Cardiac septum (tissue), 1 donor: ENCODE measurements around the gene EMILIN3. TPM values are rescaled to one million over a fixed set of nuclear protein-coding genes. Genes with fewer than 3 reads are reported as not detected.

Experiments
- DNase-seq: peaks from one replicate; pipeline ENCODE4 v3.0.0-alpha.2; 2020; ENCODE audit warnings: low spot score
- intact Hi-C: fragments of 100-400 bp; cut with DNase I; formaldehyde crosslinking; loops from one replicate; pipeline ENCODE4 v1.14.0; 2022
- total RNA-seq: library from RNA; stranded (reverse); fragmentation: NEBNext Ultra II Directional; extraction: Animal tissue kit (Norgen Biotek cat#: 25700); gene quantifications from one replicate; pipeline ENCODE4 v1.2.1, GENCODE V29; 2021
- donor health status: DM: no; HTN: no; CAD: no.

Gene EMILIN3
- total RNA-seq, 1 donor from 2014 or later, result 0.51 TPM

DNA sequence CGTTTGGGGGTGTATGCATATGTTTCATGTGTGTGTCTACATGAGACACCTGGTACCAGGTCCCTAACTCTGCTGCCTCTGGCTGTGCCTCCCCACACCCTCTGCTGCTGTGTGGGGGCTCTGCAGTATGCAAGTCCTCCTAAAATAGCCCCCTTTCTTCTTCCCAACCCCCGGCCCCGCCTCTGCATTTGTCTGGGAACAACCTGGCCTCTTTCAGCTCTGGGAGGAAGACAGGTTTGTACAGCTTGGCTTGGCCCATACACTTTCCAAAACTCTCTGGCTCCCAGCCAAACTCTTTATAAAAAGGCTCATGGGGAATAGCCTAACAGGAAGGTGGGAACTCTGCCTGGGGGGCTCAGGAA is 27.1 kb upstream of the EMILIN3 start:
- intact Hi-C loops, result no loop called here
- DNase-seq, result no peak

DNA sequence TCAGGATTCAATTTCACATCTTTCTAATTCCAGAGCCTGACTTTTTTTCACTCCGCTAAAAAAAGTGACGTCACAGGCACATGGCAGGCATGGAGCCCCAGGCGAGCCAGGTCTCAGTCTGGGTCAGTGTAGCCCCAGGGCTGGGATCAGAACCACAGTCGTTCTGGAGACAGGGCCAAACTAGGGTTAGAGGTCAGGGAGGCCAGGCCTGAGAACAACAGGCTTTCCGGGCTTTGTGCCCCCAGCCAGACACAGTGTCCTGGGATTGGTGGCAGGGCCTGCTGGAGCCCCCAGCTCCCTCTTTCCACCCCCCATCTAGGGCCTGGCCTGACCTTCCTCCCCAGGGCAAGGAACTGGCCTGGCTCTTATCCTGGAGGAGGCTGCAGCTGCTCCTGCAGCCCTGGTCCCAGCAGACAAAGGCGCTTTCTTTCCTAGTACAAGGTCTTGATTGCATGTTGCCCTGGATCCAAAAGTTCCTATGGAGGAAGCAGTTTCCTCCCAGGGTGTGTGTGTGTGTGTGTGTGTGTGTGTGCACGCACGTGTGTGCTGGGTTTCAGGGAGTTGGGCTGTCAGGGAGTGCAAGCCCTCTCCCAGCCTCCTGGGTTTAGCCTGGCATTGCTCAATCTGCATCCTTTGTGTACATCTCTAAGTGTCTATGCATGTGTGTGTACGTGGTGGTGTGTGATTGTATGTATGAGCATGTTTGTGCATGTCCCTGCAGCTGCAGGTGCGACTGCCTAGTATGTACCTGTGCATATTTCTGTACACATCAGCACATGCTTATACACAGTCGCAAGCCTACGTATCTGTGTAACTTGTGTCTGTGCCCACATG is 26.5 kb upstream of the EMILIN3 start:
- intact Hi-C loops, result no loop called here
- no peak for DNase-seq

DNA sequence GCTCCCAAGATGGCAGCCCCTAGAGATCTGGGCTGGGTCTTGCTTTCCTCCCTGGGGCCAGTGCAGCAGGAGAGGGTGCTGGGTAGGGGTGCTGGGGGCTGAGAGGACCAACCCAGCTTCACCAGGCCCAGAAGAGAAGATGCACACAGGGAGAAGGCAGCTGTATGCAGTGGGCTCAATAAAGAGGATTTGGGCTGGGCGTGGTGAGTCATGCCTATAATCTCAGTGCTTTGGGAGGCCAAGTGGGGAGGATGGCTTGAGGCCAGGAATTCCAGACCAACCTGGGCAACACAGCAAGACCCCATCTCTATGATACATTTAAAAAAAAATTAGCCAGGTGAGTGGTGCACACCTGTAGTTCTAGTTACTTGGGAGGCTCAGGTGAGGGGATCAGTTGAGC is 25.7 kb upstream of the EMILIN3 start:
- no peak for DNase-seq
- intact Hi-C loops, result no loop called here

DNA sequence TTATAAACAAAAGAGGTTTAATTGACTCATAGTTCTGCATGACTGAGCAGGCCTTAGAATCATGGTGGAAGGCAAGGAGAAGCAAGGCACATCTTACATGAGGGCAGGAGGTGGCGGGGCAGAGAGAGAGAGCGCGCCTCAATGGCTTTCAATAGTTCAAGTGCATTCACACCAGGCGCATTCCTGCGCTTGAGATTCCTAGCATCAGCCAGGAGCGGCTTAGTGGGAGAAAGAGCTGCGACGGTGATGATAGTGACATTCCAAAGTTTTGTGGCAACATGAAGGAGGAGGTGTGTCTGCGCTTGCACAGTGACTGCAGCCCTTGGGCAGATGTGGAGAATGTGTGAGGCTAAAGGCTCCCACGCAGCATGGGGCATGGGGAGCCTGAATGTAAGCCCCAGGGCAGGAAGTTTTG is 25.0 kb upstream of the EMILIN3 start:
- no peak for DNase-seq
- intact Hi-C loops, result no loop called here

DNA sequence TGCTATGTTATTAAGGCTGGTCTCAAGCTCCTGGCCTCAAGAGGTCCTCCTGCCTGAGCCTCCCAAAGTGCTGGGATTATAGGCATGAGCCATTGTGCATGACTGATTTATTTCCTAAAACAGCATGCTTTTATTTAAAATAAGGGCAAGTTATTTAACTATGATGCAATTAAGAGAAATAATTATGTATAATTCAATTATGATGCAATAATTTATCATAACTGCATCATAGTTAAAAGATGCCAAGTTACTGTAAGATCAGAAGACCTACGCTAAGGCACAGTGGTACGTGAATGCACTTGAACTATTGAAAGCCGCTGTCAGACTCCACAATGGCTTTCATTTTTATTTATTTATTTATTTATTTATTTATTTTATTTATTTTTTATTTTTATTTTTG is 24.3 kb upstream of the EMILIN3 start:
- DNase-seq, result no peak
- intact Hi-C loops, result no loop called here

DNA sequence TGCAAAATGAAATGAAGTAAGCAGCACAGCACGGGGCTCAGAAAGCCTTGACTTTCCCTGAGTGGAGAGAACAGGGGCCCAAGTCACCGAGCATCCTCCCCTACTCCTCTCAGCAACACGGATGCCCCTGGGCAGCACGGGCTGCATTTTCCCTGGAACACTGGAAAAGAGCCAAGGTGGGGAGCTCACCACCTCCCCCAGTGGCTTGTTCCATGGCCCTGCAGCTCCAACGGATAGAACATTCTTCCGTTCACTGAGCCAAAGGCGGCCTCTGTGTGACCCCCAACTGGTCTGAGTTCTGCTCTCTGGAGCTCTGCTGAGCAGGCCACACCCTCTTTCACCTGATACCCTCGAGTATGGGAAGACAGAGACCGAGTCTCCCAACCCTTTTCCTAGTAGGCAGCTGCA is 20.8 kb upstream of the EMILIN3 start:
- intact Hi-C loops, result no loop called here
- no peak for DNase-seq

DNA sequence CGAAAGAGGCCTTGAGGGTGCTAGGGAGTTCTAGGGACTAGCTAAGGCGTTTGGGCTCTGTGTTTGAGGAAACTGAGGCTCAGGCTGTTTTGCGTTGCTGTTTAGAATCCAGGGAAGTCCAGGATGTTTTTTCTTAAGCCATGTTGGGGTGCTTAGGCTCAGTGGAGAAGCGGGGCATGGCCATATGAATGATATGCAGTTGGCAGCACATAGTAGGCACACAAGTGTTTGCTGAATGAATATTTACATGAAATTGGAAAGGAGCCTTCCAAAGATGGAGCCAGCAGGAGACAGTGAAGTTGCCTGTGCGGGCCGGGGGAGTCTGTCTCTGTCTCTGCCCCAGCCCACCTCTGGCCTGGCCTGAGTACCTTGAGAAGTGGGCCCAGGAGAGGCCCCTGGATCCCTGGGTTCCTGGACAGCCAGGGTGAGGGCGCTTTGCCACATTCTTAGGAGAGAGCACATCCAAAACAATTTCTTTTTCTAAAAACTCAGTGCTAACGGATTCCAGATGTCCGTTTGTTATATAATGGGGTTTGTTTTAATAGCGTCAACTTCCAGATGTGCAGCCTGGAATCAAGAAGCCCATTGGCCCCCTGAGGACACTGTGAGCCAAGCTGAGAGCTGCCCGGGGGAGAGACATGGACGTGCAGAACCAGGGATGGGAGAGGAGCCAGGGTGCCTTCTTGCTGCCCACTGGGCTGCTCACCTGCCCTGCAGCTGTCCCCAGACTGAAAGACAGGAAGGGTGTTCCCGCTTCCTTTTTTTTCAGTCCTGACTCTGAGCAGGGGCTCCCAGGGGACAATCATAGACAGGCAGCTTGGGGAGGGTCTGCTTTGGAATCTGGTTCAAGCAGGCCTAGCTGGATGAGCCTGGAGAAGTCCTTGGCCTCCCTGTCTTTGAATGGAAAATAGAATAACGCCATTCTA is 20.1 kb upstream of the EMILIN3 start:
- intact Hi-C loops, result no loop called here
- no peak for DNase-seq

DNA sequence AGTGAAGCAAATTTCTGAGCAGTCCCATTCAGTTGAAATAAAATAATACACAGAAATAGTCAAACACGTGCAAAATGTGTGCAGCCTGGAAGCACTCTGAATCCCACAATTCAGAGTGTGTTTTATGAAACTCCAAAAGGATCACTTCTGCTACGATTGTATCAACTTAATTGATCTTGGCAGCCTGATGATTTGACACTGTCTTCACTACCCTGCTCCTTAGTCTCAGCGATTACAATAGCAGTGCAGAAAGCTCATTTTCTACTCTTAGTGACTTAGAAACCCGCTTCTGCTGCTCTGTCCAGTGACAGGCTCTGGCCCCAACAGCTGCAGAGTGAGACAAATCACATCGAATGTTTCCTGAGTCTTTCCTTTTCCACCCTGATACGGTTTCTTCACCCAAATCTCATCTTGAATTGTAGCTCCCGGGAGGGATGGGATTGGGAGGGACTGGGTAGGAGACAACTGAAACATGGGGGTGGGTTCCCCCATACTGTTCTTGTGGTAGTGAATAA is 16.2 kb upstream of the EMILIN3 start:
- DNase-seq, result no peak
- intact Hi-C loops, result no loop called here

DNA sequence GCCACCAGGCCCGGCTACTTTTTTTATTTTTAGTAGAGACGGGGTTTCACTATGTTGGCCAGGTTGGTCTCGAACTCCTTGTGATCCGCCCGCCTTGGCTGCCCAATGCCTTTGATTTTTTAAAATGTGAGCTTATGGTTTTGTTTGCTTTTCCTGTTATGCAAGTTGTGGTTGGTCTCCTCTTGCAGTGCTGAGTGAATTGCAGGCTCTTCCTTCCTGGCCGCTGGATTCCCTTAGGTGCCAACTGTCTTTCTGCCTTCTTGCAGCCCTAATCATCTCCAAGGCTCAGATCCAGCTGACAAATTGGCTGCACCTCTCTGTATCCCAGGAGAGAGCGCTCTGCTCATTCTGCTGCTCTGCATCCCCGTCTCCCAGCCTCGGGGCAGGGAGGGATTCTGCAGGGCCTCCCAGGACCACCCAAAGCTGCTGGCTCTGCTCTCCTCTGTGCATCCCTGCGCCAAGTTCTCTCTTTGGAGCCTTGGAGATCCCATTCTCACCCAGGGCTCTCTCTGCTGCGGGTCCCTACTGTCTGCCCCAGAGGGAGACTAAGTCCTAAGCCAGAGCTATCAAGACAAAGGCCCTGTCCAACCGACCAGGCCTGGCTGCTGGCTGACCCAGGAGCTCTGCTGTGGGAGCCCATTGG is 14.1 kb upstream of the EMILIN3 start:
- no peak for DNase-seq
- intact Hi-C loops, result no loop called here

DNA sequence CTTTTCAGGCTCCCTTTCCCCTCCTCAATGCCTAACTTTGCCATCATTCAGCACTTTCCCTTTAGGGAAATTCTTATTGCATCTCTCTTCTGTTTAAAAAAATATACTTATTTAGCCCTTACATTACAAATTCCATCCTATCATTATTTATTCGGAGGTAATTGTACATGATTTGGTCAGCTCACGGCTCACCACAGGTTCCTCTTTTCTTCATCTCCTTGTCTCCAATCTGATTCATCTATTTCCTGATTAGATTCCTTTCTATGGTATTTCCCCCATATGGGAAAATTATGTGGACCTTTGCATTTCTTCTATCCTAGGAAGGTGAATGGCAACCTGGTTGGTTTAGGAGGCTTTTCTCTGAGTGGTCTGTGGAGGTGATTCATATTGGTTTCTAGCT is 12.9 kb upstream of the EMILIN3 start:
- intact Hi-C loops, result no loop called here
- no peak for DNase-seq

DNA sequence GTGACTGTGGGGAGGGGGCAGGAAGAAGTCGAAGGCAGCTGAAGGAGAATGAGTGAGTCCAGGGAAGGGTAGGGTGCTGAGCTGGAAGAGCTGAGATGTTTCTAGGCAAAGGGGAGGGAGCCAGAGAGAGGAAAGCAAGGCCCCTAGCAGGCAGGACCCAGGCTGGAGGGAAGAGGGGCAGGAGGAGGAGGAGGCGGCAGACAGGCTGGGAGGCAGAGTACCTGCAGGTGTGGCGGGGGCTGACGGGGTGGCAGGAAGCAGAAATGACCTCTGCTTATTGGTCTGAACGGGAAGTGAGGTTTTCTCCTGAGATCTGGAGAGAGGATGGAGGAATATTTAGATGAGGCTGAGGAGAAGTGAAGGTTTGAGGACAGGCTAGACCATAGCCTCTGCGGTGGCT is 10.7 kb upstream of the EMILIN3 start:
- intact Hi-C loops, result no loop called here
- no peak for DNase-seq

DNA sequence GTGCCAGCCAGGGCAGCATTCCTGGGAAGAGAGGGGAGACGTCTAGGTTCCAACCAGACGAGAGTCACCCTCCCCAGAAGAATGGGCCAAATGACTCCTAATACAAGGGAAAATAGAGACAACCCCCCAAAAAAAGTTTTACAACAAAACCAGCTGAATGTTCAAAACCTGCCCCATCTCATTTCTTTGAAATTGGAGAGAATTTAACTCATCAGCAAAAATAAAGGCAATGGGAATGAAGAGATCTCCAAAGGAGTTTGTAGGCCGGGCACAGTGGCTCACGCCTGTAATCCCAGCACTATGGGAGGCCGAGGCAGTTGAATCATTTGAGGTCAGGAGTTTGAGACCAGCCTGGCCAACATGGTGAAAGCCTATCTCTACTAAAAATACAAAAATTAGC is 9.7 kb upstream of the EMILIN3 start:
- DNase-seq, result no peak
- intact Hi-C loops, result no loop called here

DNA sequence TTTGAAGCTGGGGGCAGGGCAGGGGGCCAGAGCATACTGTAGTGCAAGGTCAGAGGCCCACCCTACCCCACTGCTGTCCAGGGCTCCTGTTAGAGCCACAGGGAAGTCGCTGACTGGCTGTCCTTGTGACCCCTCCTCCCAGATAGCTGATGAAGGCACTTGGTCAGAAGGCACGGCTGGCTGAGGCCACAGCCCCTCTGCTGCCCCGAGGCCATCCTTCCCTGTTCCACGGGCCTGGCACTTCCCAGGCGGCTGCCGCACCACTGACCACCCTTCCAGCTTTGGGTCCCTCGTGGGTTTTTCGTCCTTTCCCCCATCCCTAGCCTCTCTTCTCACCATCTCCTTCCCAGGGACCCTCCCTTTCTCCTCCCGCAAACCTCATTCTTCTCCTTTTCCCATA is 9.2 kb upstream of the EMILIN3 start:
- intact Hi-C loops, result no loop called here
- DNase-seq, result no peak

DNA sequence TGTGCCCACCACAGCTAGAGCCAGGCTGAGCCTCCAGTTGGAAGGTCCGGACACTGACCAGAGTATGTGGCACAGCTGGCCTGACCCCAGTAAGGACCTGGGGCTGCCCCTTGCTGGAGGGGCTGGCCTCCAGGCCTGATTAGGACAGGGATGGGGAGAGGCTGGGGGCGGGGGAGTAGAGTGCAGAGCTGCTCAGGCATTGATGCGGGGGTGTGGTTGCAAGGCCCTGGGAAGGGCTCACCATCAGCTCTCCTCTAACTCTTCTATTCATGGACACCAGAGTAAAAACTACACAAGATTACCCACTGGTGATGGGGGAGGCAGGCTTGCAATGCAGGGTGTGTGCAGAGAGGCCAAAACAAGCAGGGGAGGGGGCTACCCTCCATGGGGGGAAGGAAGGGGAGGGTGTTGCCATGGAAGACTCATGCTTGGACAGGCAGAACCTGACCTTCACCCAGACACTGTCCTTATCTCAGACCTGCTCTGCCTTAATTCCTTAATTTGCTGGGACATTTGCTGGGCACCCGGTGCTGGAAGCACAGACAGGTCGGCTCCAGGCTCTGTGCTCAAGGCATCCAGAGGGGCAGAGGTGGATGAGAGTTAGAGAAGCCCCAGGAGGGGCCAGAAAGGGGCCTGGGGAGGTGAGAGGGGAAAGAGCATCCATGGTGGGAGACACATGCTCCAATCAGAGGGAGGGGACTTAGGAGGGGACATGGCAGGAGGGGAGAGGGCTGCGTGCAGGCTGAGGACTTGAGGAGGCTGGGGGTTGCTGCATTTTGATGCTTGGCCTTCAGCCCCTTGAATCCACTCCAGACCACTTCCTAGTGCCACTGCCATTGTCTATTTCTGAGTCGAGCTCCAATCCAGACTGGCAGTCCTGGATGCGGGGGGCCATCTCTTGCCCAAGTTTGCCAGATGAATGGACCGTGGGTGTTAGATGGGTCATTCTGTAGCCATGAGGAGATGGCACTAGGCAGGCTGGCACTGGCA is 7.6 kb upstream of the EMILIN3 start:
- no peak for DNase-seq
- intact Hi-C loops, result no loop called here

DNA sequence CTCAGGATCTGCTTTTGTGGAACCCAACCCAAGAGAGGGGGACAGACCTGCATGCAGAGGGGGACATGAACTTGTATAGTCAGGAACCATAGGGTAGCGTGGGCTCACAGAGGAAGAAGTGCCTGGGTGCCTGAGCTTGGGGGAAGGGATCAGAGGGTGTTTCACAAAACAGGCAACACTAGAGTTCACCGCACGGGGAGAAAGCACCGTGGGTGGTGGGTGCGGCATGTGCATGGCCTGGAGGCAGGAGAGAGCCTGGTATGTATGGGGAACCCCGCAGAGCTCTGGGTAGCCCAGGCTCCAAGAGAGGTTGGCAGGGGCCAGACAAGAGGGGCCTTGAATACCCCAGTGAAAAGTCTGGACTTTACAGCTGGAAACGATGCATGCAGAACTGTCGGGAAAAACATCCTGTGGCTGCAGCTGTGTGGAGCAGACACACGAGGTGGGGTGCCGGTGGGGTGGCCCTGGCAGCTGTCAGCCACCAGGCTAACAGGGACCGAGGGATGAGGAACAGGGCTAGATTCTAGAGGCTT is 6.7 kb upstream of the EMILIN3 start:
- DNase-seq, result no peak
- intact Hi-C loops, result no loop called here

DNA sequence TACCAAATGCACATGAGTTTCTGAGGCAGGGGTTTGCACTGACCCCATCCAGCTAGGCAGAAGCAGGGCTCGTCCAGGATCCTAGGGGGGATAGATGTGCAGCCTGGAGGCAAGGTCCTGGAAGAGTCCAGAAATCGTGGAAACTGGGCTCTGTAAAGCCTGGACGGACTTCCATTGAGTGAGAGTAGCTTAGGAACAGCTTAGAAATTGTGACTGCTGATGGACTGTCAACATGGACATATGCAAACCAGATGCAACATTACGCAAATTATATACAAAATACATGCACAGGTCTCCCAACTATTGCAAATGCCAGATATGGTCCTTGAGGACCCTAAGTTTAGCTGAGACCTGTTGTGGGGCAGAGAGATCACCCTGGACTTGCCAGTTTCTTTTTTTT is 4.8 kb upstream of the EMILIN3 start:
- intact Hi-C loops, result no loop called here
- DNase-seq, result no peak

DNA sequence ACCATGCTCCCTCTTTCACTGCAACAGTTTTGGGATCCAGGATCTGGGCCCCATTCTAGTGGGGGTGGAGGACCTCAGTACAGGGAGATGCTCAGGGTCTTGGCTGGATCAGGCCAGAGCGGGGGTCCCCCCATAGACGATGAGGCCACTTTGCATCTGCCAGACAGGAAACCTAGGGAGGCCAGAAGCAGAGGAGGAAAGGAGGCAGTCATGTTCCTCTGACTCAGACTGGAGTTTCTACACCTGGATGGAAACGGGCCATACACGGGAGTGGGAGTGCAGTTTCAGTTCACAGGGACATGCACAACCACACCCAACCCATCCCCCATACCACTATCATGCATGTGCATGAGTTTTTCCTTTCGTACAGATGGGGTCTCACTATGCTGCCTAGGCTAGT is 3.6 kb upstream of the EMILIN3 start:
- intact Hi-C loops, result no loop called here
- DNase-seq, result no peak

DNA sequence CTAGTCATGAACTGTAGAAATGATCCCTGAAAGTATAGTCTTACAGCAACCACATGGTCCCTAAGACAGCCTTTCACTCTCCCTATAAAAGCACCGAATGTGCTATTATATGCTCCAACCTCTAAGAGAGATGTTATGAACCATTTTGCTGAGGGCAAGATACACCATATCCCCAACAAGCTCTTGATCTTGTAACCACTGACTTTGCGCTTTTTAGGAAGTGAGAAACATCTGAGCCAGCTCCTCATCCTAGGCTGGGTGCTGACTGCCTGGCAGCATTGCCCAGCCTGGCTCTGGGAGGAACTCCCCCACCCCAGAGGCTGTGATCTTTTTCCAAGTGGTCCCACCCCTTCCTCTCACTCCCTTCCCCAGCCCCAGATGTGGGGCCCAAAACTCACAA is 3.1 kb upstream of the EMILIN3 start:
- intact Hi-C loops, result no loop called here
- no peak for DNase-seq

DNA sequence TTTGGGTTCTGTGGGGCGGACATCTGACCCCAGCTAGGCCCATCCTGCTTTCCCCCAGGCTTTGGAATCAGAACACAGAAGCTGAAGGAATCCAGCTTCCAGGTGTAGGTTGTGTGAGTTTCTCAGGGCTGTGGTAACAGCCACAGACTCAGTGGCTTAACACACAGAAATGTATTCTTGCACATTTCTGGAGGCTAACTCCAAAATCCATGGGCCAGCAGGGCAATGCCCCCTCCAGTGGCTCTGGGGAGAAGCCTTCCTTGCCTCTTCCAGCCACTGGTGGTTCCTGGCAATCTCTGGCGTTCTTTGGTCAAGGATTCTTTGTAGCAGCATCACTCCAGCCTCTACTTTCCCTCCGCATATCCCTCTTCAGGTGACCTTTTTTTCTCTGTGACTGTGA is 1.3 kb upstream of the EMILIN3 start:
- intact Hi-C loops, result no loop called here
- DNase-seq, result no peak
